DND-41 (cell line): ENCODE measurements around the gene LMNTD2.

Source experiments
- ATAC-seq: fragments of 200-7000 bp; cut with Tn5 transposase; 3 replicates; pipeline ENCODE4 v1.9.1; 2021; ENCODE audit warnings: low read depth; ENCODE audit not compliant: insufficient read depth
- DNase-seq: peaks from one replicate; pipeline ENCODE4 v3.0.0-alpha.2; 2020
- H2AFZ ChIP-seq: 2 replicates; pipeline ENCODE4 v1.6.0; 2012; ENCODE audit warnings: low read depth, low read length
- H3K27ac ChIP-seq: 2 replicates; pipeline ENCODE4 v1.5.1; 2012; ENCODE audit warnings: low read length, inconsistent platforms
- H3K27me3 ChIP-seq: fragments of 200-600 bp; sonication (generic); 2 replicates; pipeline ENCODE4 v1.6.0; 2012; ENCODE audit warnings: low read length, mild to moderate bottlenecking, inconsistent platforms; ENCODE audit not compliant: insufficient read depth, poor library complexity
- H3K36me3 ChIP-seq: 2 replicates; pipeline ENCODE4 v1.5.1; 2012; ENCODE audit warnings: low read length, inconsistent platforms; ENCODE audit not compliant: insufficient read depth
- H3K4me1 ChIP-seq: 2 replicates; pipeline ENCODE4 v1.5.1; 2012; ENCODE audit warnings: mild to moderate bottlenecking, low read length; ENCODE audit not compliant: insufficient read depth
- H3K4me2 ChIP-seq: 2 replicates; pipeline ENCODE4 v1.6.0; 2012; ENCODE audit warnings: mild to moderate bottlenecking, moderate library complexity, low read length, inconsistent platforms; ENCODE audit not compliant: insufficient read depth
- H3K4me3 ChIP-seq, 2 experiments: fragments of 200-600 bp in 1 of 2; shearing (Covaris generic) in 1 of 2; 2 replicates each; pipeline ENCODE4 v1.5.1; 2012 to 2016; ENCODE audit warnings: inconsistent platforms in 2 of 2, low read length in 2 of 2, mild to moderate bottlenecking in 2 of 2, low read depth in 1 of 2, moderate library complexity in 1 of 2
- H3K79me2 ChIP-seq: 2 replicates; pipeline ENCODE4 v1.6.0; 2012; ENCODE audit warnings: low read length, inconsistent platforms; ENCODE audit not compliant: insufficient read depth
- H3K9ac ChIP-seq: 2 replicates; pipeline ENCODE4 v1.6.0; 2012; ENCODE audit warnings: low read depth, mild to moderate bottlenecking, inconsistent platforms, low read length, moderate library complexity
- H3K9me3 ChIP-seq: 2 replicates; pipeline ENCODE4 v1.5.1; 2012; ENCODE audit warnings: low read length, moderate library complexity, mild to moderate bottlenecking, inconsistent platforms; ENCODE audit not compliant: insufficient read depth, severe bottlenecking
- H4K20me1 ChIP-seq: 2 replicates; pipeline ENCODE4 v1.6.0; 2012; ENCODE audit warnings: low read length; ENCODE audit not compliant: insufficient read depth
- CTCF ChIP-seq: IDR thresholded peaks from 2 replicates; pipeline ENCODE4 v1.5.1; 2012; ENCODE audit warnings: borderline replicate concordance, low read length, moderate library complexity, mild to moderate bottlenecking; ENCODE audit not compliant: poor library complexity, severe bottlenecking; ENCODE audit errors: extremely low read depth
- EZH2 ChIP-seq: IDR thresholded peaks from 3 replicates; pipeline ENCODE4 v1.6.1; 2012; ENCODE audit warnings: borderline replicate concordance, low read depth, mild to moderate bottlenecking, moderate library complexity, low read length, inconsistent platforms; ENCODE audit not compliant: severe bottlenecking

The LMNTD2 gene

GRCh38 chr11:595400-595799, 34.9 kb upstream of the LMNTD2 start:
- Histone ChIP-seq H3K36me3 (peaks cover 96% of the 10 kb centered on the region), H4K20me1 (peaks cover 51% of the 10 kb centered on the region), H3K79me2 (peaks cover 43% of the 10 kb centered on the region)

GRCh38 chr11:593347-593746, 32.8 kb upstream of the LMNTD2 start:
- Histone ChIP-seq H4K20me1 (peaks cover 60% of the 10 kb centered on the region), H3K4me1 (no peaks in the 10 kb centered on the region), H3K9ac (no peak overlapping the region), H2AFZ (no peak overlapping the region), H3K4me3 (no peak overlapping the region), H3K27me3 (no peaks in the 10 kb centered on the region), H3K79me2 (peaks cover 59% of the 10 kb centered on the region), H3K36me3 (peaks cover 98% of the 10 kb centered on the region), H3K4me2 (no peak overlapping the region), H3K27ac (no peak overlapping the region), H3K9me3 (no peaks in the 10 kb centered on the region)
- TF ChIP-seq CTCF (no peak), EZH2 (no peak)
- DNase-seq (no peak), ATAC-seq (no peak)

More at GRCh38 chr11:595400-595799, 34.9 kb upstream of the LMNTD2 start:
- Histone ChIP-seq H3K4me1 (no peaks in the 10 kb centered on the region), H3K9me3 (no peaks in the 10 kb centered on the region), H3K27me3 (no peaks in the 10 kb centered on the region), H3K27ac (no peak overlapping the region), H3K9ac (no peak overlapping the region), H3K4me2 (no peak overlapping the region), H2AFZ (no peak overlapping the region), H3K4me3 (no peak overlapping the region)
- DNase-seq = no peak
- no peak for ATAC-seq
- TF ChIP-seq CTCF (no peak), EZH2 (no peak)

- H2AFZ ChIP-seq = no peak overlapping the region
- H3K27ac ChIP-seq = no peak overlapping the region
- peaks cover 58% of the 10 kb centered on the region for H4K20me1 ChIP-seq
- ATAC-seq (no peak), DNase-seq (no peak)
- no peaks in the 10 kb centered on the region for H3K9me3 ChIP-seq
- H3K9ac ChIP-seq = no peak overlapping the region
- H3K4me1 ChIP-seq = no peaks in the 10 kb centered on the region
- no peak overlapping the region for H3K4me2 ChIP-seq
- H3K27me3 ChIP-seq = no peaks in the 10 kb centered on the region
- H3K79me2 ChIP-seq = peaks cover 59% of the 10 kb centered on the region
- TF ChIP-seq CTCF (no peak), EZH2 (no peak)
- peaks cover 98% of the 10 kb centered on the region for H3K36me3 ChIP-seq
- no peak overlapping the region for H3K4me3 ChIP-seq
Observed at GRCh38 chr11:592918-593317, 32.4 kb upstream of the LMNTD2 start.

- H3K4me1 ChIP-seq = no peaks in the 10 kb centered on the region
- peaks cover 59% of the 10 kb centered on the region for H3K79me2 ChIP-seq
Observed at GRCh38 chr11:592501-592900, 32.0 kb upstream of the LMNTD2 start.

More at GRCh38 chr11:592501-592900, 32.0 kb upstream of the LMNTD2 start:
- no peak overlapping the region for H3K27ac ChIP-seq
- TF ChIP-seq EZH2 = no peak
- no peak for TF ChIP-seq CTCF
- DNase-seq (no peak), ATAC-seq (no peak)
- H2AFZ ChIP-seq = no peak overlapping the region
- no peak overlapping the region for H3K9ac ChIP-seq
- H3K36me3 ChIP-seq = peaks cover 98% of the 10 kb centered on the region
- H3K27me3 ChIP-seq = no peaks in the 10 kb centered on the region
- peaks cover 58% of the 10 kb centered on the region for H4K20me1 ChIP-seq
- H3K4me3 ChIP-seq = no peak overlapping the region
- H3K4me2 ChIP-seq = no peak overlapping the region
- H3K9me3 ChIP-seq = no peaks in the 10 kb centered on the region
